A549 (cell line): ENCODE data around the gene EIF1AD. TPM values are rescaled to one million over a fixed set of nuclear protein-coding genes. Genes with fewer than 3 reads are reported as not detected.

Source experiments
- ATAC-seq, 2 experiments: fragments of 200-7000 bp in 1 of 2; fragments of >200 bp in 1 of 2; cut with Nextera tagmentation in 1 of 2; cut with Tn5 transposase in 1 of 2; 3 replicates each; pipeline versions ENCODE4 v1.8.0 to v1.9.1; 2018 to 2020; ENCODE audit warnings: mild to moderate bottlenecking in 1 of 2, moderate library complexity in 1 of 2
- CTCF ChIA-PET: fragments of 300-600 bp; sonication (Branson Sonifier 250); formaldehyde crosslinking; extraction: SDS; loops from one replicate; lab custom pipeline; 2021; ENCODE audit warnings: antibody characterized with exemption, inconsistent platforms; lab: Yijun Ruan, JAX
- POLR2A ChIA-PET: fragments of 350-600 bp; formaldehyde crosslinking; extraction: SDS; loops from one replicate; lab custom pipeline; 2021; ENCODE audit warnings: antibody characterized with exemption, inconsistent platforms; lab: Yijun Ruan, JAX
- DNase-seq, 2 experiments: peaks; one replicate each; pipeline versions ENCODE4 v3.0.0 to v3.0.0-alpha.2; 2011 to 2016; ENCODE audit warnings: low read depth in 1 of 2, low spot score in 1 of 2
- FAIRE-seq: peaks from 2 replicates; lab custom pipeline; 2011; peaks lifted over from hg19 to GRCh38; lab: Jason Lieb, UNC
- H3K27ac ChIP-seq, 2 experiments: fragments of >200 bp; sonication (Bioruptor Twin); formaldehyde crosslinking; 3 replicates each; pipeline ENCODE4 v1.5.1; 2016 to 2017
- H3K4me1 ChIP-seq: fragments of >200 bp; sonication (Bioruptor Twin); formaldehyde crosslinking; 3 replicates; pipeline ENCODE4 v1.6.1; 2016
- H3K4me2 ChIP-seq: fragments of >200 bp; sonication (Bioruptor Twin); formaldehyde crosslinking; 3 replicates; pipeline ENCODE4 v1.6.1; 2016
- H3K4me3 ChIP-seq: fragments of >200 bp; sonication (Bioruptor Twin); formaldehyde crosslinking; 3 replicates; pipeline ENCODE4 v1.5.1; 2016
- H3K9me3 ChIP-seq: fragments of >200 bp; sonication (Bioruptor Twin); formaldehyde crosslinking; 3 replicates; pipeline ENCODE4 v1.6.1; 2016
- CBX2 ChIP-seq: fragments of 200-600 bp; sonication (generic); IDR thresholded peaks from 2 replicates; pipeline ENCODE4 v1.6.1; 2016; ENCODE audit warnings: low read depth, mild to moderate bottlenecking, borderline replicate concordance
- CBX8 ChIP-seq: fragments of 200-600 bp; sonication (generic); IDR thresholded peaks from 2 replicates; pipeline ENCODE4 v1.6.1; 2016
- CHD2 ChIP-seq: fragments of 150-350 bp; IDR thresholded peaks from 2 replicates; pipeline ENCODE4 v1.6.1; 2014; ENCODE audit warnings: low read length; ENCODE audit not compliant: partially characterized antibody
- ESRRA ChIP-seq: fragments of 150-350 bp; IDR thresholded peaks from 2 replicates; pipeline ENCODE4 v1.6.1; 2014; ENCODE audit warnings: mild to moderate bottlenecking, low read length, borderline replicate concordance
- FOXS1 ChIP-seq: fragments of 250-450 bp; sonication (Bioruptor Pico); IDR thresholded peaks from 2 replicates; pipeline ENCODE4 v1.5.0; 2020; ENCODE audit warnings: mild to moderate bottlenecking, moderate library complexity
- JUN ChIP-seq, 2 experiments: fragments of >200 bp; sonication (Bioruptor Twin); formaldehyde crosslinking; IDR thresholded peaks; 2 replicates in 1 of 2; 3 replicates in 1 of 2; pipeline ENCODE4 v1.6.1; 2016 to 2017
- KDM1A ChIP-seq: fragments of 200-600 bp; sonication (generic); IDR thresholded peaks from 2 replicates; pipeline ENCODE4 v1.6.1; 2016; ENCODE audit warnings: low read depth, mild to moderate bottlenecking
- PHF8 ChIP-seq: fragments of 200-600 bp; sonication (generic); IDR thresholded peaks from 2 replicates; pipeline ENCODE4 v1.6.1; 2016; ENCODE audit warnings: low read depth, mild to moderate bottlenecking, antibody characterized with exemption, moderate library complexity, borderline replicate concordance
- RNF2 ChIP-seq: fragments of 200-600 bp; sonication (generic); IDR thresholded peaks from 2 replicates; pipeline ENCODE4 v1.6.1; 2016; ENCODE audit warnings: low read depth, mild to moderate bottlenecking, antibody characterized with exemption, moderate library complexity, borderline replicate concordance
- TP53 ChIP-seq: fragments of 250-450 bp; sonication (Bioruptor Pico); IDR thresholded peaks from 2 replicates; pipeline ENCODE4 v1.5.0; 2021; ENCODE audit warnings: mild to moderate bottlenecking, moderate library complexity
- WGBS: methylation state at CpG from one replicate; pipeline ENCODE4 v1.1.6; 2017; ENCODE audit errors: missing lambda C conversion rate; 5-methylcytosine and 5-hydroxymethylcytosine counted together
- polyA plus RNA-seq, 4 experiments: library from polyadenylated mRNA; depleted of rRNA in 3 of 4; stranded (reverse); fragments of >200 nt; fragmentation: RNase III in 1 of 4; extraction: RNeasy Plus Mini Kit Qiagen cat#74134 plus additional on column Dnase treatment in 1 of 4; gene quantifications; 2 replicates in 3 of 4; 3 replicates in 1 of 4; pipeline ENCODE4 v1.2.3, GENCODE V29; 2011 to 2017
- TF ChIP-seq, protein P1 (sequence below): fragments of 250-450 bp; sonication (Bioruptor Pico); IDR thresholded peaks from 2 replicates; pipeline ENCODE4 v1.5.0; 2021; ENCODE audit warnings: mild to moderate bottlenecking, moderate library complexity, borderline replicate concordance
- TF ChIP-seq, protein P2 (sequence below): fragments of >200 bp; sonication (Bioruptor Twin); formaldehyde crosslinking; IDR thresholded peaks from 3 replicates; pipeline ENCODE4 v1.5.1; 2016
- TF ChIP-seq, protein P3 (sequence below): fragments of 200-600 bp; sonication (generic); IDR thresholded peaks from 2 replicates; pipeline ENCODE4 v1.6.1; 2016; ENCODE audit warnings: antibody characterized with exemption, mild to moderate bottlenecking, moderate library complexity

The EIF1AD gene
- polyA plus RNA-seq, 2 of the 4 experiments (the other 2 are of a cell fraction), result 38.6 to 41.0 TPM

DNA sequence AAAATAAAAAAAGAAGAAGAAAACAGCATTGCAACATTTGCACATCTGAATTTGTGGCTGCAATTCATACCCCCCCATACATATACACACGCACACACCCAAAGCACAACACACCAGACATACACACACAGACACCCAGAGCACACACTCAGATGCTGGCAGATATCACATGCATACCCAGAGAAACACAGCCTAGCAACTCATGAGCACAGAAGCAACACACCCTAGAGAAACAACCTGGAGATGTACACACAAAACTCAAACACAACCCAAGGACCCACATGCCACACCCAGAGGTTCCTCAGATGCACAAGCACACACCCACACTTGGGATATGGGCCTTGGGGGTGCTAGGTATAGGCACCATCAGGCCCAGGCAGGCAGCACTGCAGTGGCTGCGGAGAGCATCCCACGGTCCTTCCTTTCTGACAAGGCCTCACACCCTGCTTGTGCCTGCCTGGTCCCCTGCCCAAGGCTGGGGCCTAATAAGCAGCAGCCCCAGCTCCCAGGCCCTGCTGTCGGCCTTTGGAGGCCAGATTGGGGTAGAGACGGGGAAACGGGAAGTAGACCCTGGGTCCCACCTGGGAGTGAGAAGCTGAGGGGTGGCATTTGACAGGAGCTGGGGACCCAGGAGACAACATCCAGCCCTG lies 13.0 kb upstream of the EIF1AD start:
- ChIA-PET CTCF (interaction anchor here (0.6 to 11.6 kb wide), 9 partner anchors 7 to 331 kb away, joined by 3 to 121 read pairs (median 3); no protein-coding TSS in a partner anchor), POLR2A (no interaction called here)
- H3K4me1 ChIP-seq, result peaks cover 12% of the 10 kb centered on the region
- ATAC-seq (peak in 1 of 2 experiments; percentile 39; a peak in 3 of 6 replicates), DNase-seq (no peak), FAIRE-seq (no peak)
- no peak for TF ChIP-seq PHF8
- TF ChIP-seq, protein P1, sequence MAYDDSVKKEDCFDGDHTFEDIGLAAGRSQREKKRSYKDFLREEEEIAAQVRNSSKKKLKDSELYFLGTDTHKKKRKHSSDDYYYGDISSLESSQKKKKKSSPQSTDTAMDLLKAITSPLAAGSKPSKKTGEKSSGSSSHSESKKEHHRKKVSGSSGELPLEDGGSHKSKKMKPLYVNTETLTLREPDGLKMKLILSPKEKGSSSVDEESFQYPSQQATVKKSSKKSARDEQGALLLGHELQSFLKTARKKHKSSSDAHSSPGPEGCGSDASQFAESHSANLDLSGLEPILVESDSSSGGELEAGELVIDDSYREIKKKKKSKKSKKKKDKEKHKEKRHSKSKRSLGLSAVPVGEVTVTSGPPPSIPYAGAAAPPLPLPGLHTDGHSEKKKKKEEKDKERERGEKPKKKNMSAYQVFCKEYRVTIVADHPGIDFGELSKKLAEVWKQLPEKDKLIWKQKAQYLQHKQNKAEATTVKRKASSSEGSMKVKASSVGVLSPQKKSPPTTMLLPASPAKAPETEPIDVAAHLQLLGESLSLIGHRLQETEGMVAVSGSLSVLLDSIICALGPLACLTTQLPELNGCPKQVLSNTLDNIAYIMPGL (CRISPR knock-in tag), result no peak
- no peak for TF ChIP-seq RNF2
- TF ChIP-seq TP53 (CRISPR knock-in tag), result no peak
- no peaks in the 10 kb centered on the region for H3K9me3 ChIP-seq
- H3K4me3 ChIP-seq, result no peak overlapping the region
- H3K4me2 ChIP-seq, result no peak overlapping the region
- 95% methylated on average over 4 of the region's 6 CpGs for WGBS
- peak overlapping the region in 1 of 2 experiments; percentile 48; a peak in 3 of 6 replicates for H3K27ac ChIP-seq

DNA sequence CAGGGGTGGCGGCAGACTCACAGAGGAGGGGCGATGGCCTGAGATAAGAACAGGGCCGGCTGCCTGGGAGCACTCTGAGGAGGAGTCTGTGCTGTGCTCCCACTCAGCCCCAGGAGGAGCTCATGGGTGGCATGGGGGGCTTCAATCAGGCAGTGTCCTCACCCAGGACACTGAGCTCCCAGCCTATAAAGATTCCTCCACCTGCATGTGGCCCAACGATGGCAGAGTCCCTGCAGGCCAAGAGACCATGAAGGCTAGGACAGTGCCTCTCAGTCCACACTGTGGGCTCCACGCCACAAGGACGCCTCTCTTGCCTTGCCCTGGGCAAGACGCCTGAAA lies 11.8 kb upstream of the EIF1AD start:
- Histone ChIP-seq H3K4me3 (no peak overlapping the region), H3K9me3 (no peaks in the 10 kb centered on the region), H3K27ac (no peak overlapping the region), H3K4me1 (peaks cover 12% of the 10 kb centered on the region), H3K4me2 (no peak overlapping the region)
- no peak for FAIRE-seq
- WGBS, result 75% methylated on average over 6 of the region's 7 CpGs
- no peak for DNase-seq
- TF ChIP-seq ESRRA (no peak), KDM1A (no peak), CBX2 (no peak), FOXS1 (CRISPR knock-in tag) (no peak), CBX8 (no peak), CHD2 (no peak)
- TF ChIP-seq, protein P2, sequence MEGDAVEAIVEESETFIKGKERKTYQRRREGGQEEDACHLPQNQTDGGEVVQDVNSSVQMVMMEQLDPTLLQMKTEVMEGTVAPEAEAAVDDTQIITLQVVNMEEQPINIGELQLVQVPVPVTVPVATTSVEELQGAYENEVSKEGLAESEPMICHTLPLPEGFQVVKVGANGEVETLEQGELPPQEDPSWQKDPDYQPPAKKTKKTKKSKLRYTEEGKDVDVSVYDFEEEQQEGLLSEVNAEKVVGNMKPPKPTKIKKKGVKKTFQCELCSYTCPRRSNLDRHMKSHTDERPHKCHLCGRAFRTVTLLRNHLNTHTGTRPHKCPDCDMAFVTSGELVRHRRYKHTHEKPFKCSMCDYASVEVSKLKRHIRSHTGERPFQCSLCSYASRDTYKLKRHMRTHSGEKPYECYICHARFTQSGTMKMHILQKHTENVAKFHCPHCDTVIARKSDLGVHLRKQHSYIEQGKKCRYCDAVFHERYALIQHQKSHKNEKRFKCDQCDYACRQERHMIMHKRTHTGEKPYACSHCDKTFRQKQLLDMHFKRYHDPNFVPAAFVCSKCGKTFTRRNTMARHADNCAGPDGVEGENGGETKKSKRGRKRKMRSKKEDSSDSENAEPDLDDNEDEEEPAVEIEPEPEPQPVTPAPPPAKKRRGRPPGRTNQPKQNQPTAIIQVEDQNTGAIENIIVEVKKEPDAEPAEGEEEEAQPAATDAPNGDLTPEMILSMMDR, result no peak
- ChIA-PET POLR2A (interaction anchor here (1.1 to 1.8 kb wide), 2 partner anchors 9 to 11 kb away, joined by 3 to 12 read pairs; partner anchors contain the start of genes BANF1 and EIF1AD), CTCF (interaction anchor here (0.6 to 11.6 kb wide), 7 partner anchors 8 to 55 kb away, joined by 3 to 121 read pairs (median 4); partner anchors contain the start of gene CATSPER1)
- ATAC-seq, result no peak

DNA sequence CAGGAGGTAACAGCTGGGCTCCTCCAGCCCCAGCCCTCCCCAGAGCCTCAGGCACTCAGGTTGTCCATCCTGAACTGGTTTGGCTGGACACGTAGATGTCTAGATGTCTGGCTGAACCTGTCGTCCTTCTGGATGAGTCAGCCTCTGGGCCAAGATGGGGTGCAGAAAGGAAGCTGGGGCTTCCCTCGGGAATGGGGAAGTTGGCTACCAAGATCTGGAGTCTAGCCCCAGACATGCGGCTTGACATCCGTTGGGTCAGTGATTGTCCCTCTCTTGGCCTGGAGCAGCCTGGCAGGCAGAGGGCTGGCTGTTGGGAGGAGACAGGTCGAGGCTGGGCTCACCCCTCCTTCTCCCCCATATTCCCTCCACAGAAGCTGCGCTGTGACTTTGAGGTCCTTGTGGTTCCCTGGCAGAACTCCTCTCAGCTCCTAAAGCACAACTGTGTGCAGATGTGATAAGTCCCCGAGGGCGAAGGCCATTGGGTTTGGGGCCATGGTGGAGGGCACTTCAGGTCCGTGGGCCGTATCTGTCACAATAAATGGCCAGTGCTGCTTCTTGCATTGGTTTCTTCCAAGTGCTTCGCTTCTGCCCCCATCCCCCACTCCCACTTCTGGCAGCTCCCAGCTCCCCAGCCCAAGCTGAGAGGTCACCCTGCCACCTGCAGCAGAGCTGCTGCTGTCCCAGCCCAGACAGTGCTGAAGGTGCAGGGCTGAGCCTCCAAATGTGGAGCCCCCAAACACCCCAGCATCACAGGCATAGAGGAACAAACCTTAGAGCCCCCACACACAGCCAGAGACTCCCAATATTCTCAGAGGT lies 11.2 kb upstream of the EIF1AD start:
- H3K4me3 ChIP-seq, result no peak overlapping the region
- FAIRE-seq (no peak), ATAC-seq (peak in 1 of 2 experiments; percentile 22; a peak in 1 of 6 replicates), DNase-seq (no peak)
- no peak overlapping the region for H3K4me2 ChIP-seq
- ChIA-PET POLR2A (interaction anchor here (1.1 to 1.8 kb wide), 2 partner anchors 9 to 11 kb away, joined by 3 to 12 read pairs; partner anchors contain the start of genes BANF1 and EIF1AD), CTCF (interaction anchor here (1.1 to 11.6 kb wide), 7 partner anchors 8 to 55 kb away, joined by 3 to 121 read pairs (median 4); partner anchors contain the start of gene CATSPER1)
- peaks cover 16% of the 10 kb centered on the region for H3K4me1 ChIP-seq
- 63% methylated on average over 9 of the region's 12 CpGs for WGBS
- no peaks in the 10 kb centered on the region for H3K9me3 ChIP-seq
- TF ChIP-seq JUN (IDR thresholded peaks at IDR 0.05), result no peak
- TF ChIP-seq, protein P3, sequence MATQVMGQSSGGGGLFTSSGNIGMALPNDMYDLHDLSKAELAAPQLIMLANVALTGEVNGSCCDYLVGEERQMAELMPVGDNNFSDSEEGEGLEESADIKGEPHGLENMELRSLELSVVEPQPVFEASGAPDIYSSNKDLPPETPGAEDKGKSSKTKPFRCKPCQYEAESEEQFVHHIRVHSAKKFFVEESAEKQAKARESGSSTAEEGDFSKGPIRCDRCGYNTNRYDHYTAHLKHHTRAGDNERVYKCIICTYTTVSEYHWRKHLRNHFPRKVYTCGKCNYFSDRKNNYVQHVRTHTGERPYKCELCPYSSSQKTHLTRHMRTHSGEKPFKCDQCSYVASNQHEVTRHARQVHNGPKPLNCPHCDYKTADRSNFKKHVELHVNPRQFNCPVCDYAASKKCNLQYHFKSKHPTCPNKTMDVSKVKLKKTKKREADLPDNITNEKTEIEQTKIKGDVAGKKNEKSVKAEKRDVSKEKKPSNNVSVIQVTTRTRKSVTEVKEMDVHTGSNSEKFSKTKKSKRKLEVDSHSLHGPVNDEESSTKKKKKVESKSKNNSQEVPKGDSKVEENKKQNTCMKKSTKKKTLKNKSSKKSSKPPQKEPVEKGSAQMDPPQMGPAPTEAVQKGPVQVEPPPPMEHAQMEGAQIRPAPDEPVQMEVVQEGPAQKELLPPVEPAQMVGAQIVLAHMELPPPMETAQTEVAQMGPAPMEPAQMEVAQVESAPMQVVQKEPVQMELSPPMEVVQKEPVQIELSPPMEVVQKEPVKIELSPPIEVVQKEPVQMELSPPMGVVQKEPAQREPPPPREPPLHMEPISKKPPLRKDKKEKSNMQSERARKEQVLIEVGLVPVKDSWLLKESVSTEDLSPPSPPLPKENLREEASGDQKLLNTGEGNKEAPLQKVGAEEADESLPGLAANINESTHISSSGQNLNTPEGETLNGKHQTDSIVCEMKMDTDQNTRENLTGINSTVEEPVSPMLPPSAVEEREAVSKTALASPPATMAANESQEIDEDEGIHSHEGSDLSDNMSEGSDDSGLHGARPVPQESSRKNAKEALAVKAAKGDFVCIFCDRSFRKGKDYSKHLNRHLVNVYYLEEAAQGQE, result peak; percentile 42; the same call in 1 of the 2 replicates
- TF ChIP-seq, all 56 proteins: peak for 1
- H3K27ac ChIP-seq, result peak overlapping the region in 1 of 2 experiments; percentile 12; a peak in 1 of 6 replicates
